Caki2 (cell line): ENCODE measurements around the gene C11orf86. TPM values are rescaled to one million over a fixed set of nuclear protein-coding genes. Genes with fewer than 3 reads are reported as not detected.

Experiments used
- DNase-seq: peaks from one replicate; pipeline ENCODE4 v3.0.0-alpha.2; 2015; ENCODE audit warnings: low read depth
- in situ Hi-C: cut with HindIII; loops from 2 replicates; pipeline ENCODE4 v1.10.0; 2016; ENCODE audit warnings: low sequenced_read_pairs, low pct_unique_long_range_greater_than_20kb, mixed read lengths
- total RNA-seq: library from RNA; depleted of rRNA; stranded (reverse); fragments of >200 nt; shearing (Covaris generic); gene quantifications from 2 replicates; pipeline ENCODE4 v1.2.3, GENCODE V29; 2014; ENCODE audit warnings: low replicate concordance

C11orf86 gene
- total RNA-seq, 1 experiment from 2014 or later = not detected

GRCh38 chr11:66962247-66962646 lies 12.9 kb upstream of the C11orf86 start:
- in situ Hi-C loops = no loop called here
- DNase-seq = no peak

- DNase-seq = no peak
- in situ Hi-C loops = no loop called here
Observed at GRCh38 chr11:66962801-66963200, 12.3 kb upstream of the C11orf86 start.

DNA sequence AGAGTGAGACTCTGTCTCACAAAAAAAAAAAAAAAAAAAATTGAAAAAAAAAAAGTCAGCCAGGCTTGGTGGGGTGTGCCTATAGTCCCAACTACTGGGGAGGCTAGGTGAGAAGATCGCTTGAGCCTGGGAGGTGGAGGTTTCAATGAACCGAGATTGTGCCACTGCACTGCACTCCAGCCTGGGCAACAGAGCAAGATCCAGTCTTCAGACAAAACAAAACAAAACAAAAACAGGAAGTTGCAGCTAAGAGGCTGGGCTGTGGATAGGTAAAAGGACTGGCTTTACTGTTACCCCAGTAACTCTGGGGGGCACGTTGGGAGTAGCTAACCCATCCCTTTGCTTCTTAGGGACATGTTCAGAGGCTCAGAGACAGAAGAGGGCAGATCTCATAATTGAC lies 10.6 kb upstream of the C11orf86 start:
- in situ Hi-C loops = no loop called here
- DNase-seq = no peak

- no peak for DNase-seq
- in situ Hi-C loops = no loop called here
Observed at GRCh38 chr11:66966351-66966750, 8.8 kb upstream of the C11orf86 start.

GRCh38 chr11:66967670-66968425 lies 7.3 kb upstream of the C11orf86 start:
- DNase-seq = no peak
- in situ Hi-C loops = no loop called here

DNA sequence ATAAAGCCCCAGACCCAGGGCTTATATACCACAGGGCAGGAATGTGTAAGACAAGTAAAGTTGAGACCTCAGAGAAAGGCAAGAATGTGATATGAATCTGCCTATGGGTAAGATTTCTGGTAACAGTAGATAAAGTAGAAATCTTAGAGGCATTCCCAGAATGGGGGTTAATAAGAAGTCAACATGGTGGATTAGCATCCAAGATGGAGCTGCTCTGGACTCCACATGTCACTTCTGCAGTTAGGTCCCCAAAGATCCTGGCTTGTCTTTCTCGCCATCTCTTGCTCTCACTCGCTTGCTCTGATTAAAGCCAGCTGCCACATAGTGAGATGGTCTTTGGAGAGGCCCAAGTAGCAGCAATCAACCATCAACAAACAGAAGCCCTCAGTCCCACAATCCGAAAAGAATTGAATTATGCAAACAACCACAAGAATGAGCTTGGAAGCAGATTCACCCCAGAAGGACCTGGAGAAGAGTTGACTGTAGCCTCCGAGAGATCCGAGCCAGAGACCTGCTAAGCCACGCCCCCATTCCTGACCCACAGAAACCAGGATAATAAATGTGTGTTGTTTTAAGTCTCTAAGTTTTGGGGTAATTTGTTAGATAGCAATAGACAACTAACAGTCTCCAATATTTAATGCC lies 5.4 kb upstream of the C11orf86 start:
- in situ Hi-C loops = no loop called here
- DNase-seq = no peak

GRCh38 chr11:66970371-66970806 lies 4.7 kb upstream of the C11orf86 start:
- in situ Hi-C loops = no loop called here
- no peak for DNase-seq

DNA sequence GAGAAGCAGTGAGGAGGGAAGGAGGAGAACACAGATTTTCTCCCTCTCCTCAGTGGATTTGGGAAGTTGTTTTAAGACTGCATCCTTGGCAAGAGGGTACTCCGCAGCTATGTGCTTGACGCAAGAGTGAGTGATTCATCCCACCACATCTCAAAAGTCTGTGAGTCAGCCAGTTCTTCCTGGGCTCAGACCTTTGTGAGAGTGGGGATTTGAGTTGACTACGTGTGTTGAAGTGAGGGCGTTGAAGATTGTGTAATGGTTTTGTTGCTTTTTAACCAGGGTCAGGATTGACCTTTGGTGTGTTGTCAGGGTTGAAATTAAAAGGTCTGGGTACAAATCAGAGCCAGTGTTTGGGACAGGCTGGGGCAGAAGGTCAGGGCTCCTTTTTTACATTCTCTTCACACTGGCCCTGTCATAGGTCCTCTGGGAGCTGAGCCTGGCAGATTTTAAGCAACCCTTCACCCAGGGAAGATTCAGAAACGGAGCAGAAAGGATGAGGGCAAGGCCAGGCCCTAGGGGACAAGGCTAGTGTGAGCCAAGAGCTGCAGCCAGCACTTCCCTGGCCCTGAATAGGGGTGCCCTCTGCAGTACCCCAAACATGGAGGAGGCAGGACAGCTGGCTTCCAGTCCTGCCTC lies 4.2 kb upstream of the C11orf86 start:
- DNase-seq = peak; percentile 93
- in situ Hi-C loops = no loop called here

GRCh38 chr11:66971488-66971887 lies 3.6 kb upstream of the C11orf86 start:
- in situ Hi-C loops = no loop called here
- DNase-seq = no peak

- in situ Hi-C loops = no loop called here
- DNase-seq = no peak
Observed at GRCh38 chr11:66973956-66974580, 1.0 kb upstream of the C11orf86 start.

DNA sequence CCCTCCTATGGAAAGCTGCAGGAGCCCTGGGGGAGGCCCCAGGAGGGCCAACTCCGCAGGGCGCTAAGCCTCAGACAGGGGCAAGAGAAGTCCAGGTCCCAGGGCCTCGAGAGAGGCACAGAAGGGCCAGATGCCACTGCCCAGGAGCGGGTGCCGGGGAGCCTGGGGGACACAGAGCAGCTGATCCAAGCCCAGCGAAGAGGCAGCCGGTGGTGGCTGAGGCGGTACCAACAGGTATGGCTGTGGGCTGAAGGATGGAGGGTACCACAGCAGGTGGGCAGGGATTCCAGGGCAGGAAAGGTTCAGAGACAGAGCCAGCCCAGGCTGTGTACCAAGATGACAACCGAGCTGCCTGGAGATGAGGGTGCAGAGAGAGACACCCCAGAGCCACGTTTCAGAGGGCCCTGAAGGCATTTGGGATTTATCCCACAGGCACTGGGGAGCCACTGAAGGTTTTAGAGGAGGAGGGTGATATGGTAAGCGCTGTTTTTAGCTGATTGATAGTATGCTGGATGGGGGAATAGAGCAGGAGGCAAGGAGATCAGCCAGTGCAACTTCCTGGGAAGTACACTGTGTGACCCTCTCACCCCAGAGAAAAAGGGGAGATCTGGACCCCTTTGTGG lies 412 bp downstream of the C11orf86 start:
- in situ Hi-C loops = no loop called here
- DNase-seq = no peak

- no peak for DNase-seq
- in situ Hi-C loops = no loop called here
Observed at GRCh38 chr11:66976028-66976467, 944 bp downstream of the C11orf86 start.

- DNase-seq = no peak
- in situ Hi-C loops = no loop called here
Observed at GRCh38 chr11:66976925-66977324, 1.8 kb downstream of the C11orf86 start.

DNA sequence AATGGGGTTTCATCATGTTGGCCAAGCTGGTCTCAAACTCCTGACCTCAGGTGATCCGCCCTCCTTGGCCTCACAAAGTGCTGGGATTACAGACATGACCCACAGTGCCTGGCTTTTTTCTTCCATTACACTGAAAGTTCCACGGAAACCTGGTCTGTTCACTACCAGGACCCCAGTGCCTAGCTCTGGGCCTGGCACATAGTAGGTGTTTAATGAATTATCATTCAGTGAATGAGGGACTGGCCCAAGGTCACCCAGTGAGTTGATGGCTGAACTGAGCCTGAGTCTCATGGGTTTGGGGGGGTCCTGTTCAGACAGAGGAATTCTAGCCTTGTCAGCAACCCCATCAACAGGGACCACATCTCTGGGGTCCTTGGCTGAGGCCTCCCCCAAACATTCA lies 3.1 kb downstream of the C11orf86 start:
- DNase-seq = no peak
- in situ Hi-C loops = no loop called here

GRCh38 chr11:66978717-66979116 lies 3.6 kb downstream of the C11orf86 start:
- DNase-seq = no peak
- in situ Hi-C loops = no loop called here

DNA sequence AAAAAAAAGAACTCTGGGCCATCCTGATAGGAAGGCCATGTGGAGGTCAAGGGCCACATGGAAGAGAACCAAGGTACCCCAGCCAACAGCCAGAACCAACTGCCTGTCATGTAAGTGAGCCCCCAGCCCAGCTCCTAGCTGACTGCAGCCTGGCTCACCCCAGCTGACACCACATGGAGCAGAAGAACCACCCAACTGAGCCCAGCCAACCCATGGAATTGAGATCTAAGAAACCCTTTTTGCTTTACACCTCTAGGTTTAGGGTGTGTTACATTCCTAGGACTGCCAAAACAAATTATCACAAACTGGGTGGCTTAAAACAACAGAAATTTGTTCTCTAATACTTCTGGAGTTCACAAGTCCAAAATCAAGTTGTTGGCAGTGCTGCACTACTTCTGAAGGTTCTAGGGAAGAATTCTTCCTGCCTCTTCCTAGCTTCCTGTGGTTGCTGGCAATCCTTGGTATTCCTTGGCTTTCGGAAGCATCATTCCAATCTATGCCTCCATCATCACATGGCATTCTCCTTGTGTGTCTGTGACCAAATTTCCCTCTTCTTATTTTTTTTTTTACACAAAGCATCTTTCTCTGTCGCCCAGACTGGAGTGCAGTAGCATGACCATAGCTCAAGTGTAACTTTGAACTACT lies 4.4 kb downstream of the C11orf86 start:
- in situ Hi-C loops = no loop called here
- DNase-seq = no peak

DNA sequence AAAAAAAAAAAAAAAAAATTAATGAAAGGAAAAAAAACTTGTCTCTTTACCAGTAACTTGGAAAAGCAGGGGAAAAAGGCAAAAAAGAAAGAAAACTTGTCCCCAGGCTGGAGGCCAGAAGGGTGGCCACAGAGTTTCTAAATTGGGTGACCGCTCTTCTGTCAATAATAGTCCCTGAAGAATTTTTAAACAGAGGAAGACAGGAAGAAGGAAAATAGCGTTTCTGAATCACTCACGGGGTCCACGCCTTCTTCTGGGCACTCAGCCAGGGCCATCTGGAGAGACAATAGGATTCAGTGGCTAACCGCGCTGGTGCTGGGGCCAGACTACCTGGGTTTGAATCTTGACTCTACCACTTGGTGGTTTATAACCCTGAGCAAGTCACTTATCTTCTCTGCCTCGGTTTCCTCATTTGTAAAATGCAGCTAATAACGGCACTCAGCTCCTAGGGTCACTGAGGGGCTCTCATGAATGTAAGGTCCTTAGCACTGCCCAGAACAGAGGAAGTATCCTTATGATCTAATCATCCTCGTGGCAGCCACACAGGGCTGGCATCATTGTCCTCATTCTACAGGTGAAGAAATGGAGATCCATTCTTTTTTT lies 7.0 kb downstream of the C11orf86 start:
- in situ Hi-C loops = no loop called here
- peak; percentile 87 for DNase-seq
